GM12873 (cell line): Measurements from ENCODE around the gene DYNLT3.

Source experiments
- TF ChIP-seq, protein P1 (sequence below): IDR thresholded peaks from 2 replicates; pipeline ENCODE4 v1.5.1; 2012; ENCODE audit warnings: low read depth, mild to moderate bottlenecking, moderate library complexity, low read length, control low read depth; ENCODE audit not compliant: insufficient read depth; ENCODE audit errors: missing control alignments

DYNLT3 gene

GRCh38 chrX:37796310-37796709 is 51.1 kb downstream of the DYNLT3 start:
- TF ChIP-seq, protein P1, sequence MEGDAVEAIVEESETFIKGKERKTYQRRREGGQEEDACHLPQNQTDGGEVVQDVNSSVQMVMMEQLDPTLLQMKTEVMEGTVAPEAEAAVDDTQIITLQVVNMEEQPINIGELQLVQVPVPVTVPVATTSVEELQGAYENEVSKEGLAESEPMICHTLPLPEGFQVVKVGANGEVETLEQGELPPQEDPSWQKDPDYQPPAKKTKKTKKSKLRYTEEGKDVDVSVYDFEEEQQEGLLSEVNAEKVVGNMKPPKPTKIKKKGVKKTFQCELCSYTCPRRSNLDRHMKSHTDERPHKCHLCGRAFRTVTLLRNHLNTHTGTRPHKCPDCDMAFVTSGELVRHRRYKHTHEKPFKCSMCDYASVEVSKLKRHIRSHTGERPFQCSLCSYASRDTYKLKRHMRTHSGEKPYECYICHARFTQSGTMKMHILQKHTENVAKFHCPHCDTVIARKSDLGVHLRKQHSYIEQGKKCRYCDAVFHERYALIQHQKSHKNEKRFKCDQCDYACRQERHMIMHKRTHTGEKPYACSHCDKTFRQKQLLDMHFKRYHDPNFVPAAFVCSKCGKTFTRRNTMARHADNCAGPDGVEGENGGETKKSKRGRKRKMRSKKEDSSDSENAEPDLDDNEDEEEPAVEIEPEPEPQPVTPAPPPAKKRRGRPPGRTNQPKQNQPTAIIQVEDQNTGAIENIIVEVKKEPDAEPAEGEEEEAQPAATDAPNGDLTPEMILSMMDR = no peak
